Neural crest cell (in vitro differentiated cells): ENCODE data around the gene DOK6. TPM values are rescaled to one million over a fixed set of nuclear protein-coding genes. Genes with fewer than 3 reads are reported as not detected.

Experiments
- DNase-seq: peaks from one replicate; pipeline ENCODE4 v3.0.0; 2021; ENCODE audit warnings: low read depth, mixed read lengths, low spot score
- H3K27ac Mint-ChIP-seq: one replicate; pipeline ENCODE4 v1.8.0; 2021; ENCODE audit warnings: mild to moderate bottlenecking, mixed read lengths; ENCODE audit not compliant: unreplicated experiment
- H3K27me3 Mint-ChIP-seq: 2 replicates; pipeline ENCODE4 v1.8.0; 2021; ENCODE audit warnings: low read depth, mild to moderate bottlenecking, mixed read lengths
- H3K36me3 Mint-ChIP-seq: 2 replicates; pipeline ENCODE4 v1.8.0; 2021; ENCODE audit warnings: low read depth, mild to moderate bottlenecking, mixed read lengths
- H3K4me1 Mint-ChIP-seq: 2 replicates; pipeline ENCODE4 v1.8.0; 2021; ENCODE audit warnings: mixed read lengths
- H3K4me3 Mint-ChIP-seq: one replicate; pipeline ENCODE4 v1.8.0; 2021; ENCODE audit warnings: mild to moderate bottlenecking, mixed read lengths
- H3K9me3 Mint-ChIP-seq: 2 replicates; pipeline ENCODE4 v1.8.0; 2021; ENCODE audit warnings: mixed read lengths
- total RNA-seq: library from RNA; stranded (reverse); gene quantifications from 2 replicates; pipeline ENCODE4 v1.2.1, GENCODE V29; 2021
- TF ChIP-seq, protein P1 (sequence below): fragments of 200-600 bp; sonication (generic); conservative IDR thresholded peaks from 2 replicates; pipeline ENCODE4 v1.5.0; 2021; ENCODE audit warnings: antibody characterized with exemption, mild to moderate bottlenecking

The DOK6 gene
- total RNA-seq, 1 donor from 2014 or later = 3.6 TPM

DNA sequence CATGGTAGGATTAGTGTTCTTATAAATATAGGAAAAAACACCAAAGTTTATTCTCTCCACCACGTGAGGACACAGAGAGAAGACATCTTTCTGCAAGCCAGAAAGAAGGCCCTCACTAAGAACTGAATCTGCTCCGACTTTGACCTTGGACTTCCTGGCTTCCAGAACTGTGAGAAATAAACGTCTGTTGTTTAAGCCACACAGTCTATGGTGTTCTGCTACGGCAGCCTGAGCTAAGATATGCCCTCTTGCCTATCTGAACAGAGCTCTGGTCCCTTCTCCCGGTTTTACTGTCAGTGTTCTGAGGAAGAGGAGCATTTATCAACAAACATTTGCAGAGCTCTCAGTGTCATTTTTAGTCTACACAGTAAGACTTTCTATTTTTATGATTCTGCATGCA lies 131.3 kb downstream of the DOK6 start:
- no peak overlapping the region for H3K27ac Mint-ChIP-seq
- no peaks in the 10 kb centered on the region for H3K27me3 Mint-ChIP-seq
- H3K9me3 Mint-ChIP-seq = peaks cover 2% of the 10 kb centered on the region
- H3K4me3 Mint-ChIP-seq = no peak overlapping the region
- DNase-seq = no peak
- TF ChIP-seq, protein P1, sequence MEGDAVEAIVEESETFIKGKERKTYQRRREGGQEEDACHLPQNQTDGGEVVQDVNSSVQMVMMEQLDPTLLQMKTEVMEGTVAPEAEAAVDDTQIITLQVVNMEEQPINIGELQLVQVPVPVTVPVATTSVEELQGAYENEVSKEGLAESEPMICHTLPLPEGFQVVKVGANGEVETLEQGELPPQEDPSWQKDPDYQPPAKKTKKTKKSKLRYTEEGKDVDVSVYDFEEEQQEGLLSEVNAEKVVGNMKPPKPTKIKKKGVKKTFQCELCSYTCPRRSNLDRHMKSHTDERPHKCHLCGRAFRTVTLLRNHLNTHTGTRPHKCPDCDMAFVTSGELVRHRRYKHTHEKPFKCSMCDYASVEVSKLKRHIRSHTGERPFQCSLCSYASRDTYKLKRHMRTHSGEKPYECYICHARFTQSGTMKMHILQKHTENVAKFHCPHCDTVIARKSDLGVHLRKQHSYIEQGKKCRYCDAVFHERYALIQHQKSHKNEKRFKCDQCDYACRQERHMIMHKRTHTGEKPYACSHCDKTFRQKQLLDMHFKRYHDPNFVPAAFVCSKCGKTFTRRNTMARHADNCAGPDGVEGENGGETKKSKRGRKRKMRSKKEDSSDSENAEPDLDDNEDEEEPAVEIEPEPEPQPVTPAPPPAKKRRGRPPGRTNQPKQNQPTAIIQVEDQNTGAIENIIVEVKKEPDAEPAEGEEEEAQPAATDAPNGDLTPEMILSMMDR = no peak
- H3K4me1 Mint-ChIP-seq = no peaks in the 10 kb centered on the region
- no peaks in the 10 kb centered on the region for H3K36me3 Mint-ChIP-seq

DNA sequence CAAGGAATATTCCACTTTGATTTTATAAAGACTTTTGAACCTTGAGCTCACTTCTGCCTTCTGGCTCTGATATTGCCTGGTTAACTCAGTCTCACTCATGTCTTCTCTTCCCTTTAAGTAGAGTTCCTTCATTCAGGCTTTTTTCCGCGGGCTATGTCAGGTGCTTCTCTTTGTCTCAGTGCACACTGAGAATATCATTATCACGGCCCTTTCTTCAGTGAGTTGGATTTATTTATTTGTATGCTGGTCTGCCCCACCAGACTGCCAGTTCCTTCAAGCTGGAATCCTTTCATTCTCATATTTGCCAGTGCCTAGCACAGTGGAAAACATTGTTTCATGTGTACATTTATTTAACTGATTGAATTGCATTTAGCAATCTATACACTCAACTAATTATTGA lies 136.5 kb downstream of the DOK6 start:
- no peak for DNase-seq
- H3K27me3 Mint-ChIP-seq = no peaks in the 10 kb centered on the region
- H3K9me3 Mint-ChIP-seq = peaks cover under 1% of the 10 kb centered on the region
- no peaks in the 10 kb centered on the region for H3K4me1 Mint-ChIP-seq
- no peaks in the 10 kb centered on the region for H3K36me3 Mint-ChIP-seq
- H3K27ac Mint-ChIP-seq = no peak overlapping the region
- TF ChIP-seq, protein P1 = no peak
- H3K4me3 Mint-ChIP-seq = no peak overlapping the region

DNA sequence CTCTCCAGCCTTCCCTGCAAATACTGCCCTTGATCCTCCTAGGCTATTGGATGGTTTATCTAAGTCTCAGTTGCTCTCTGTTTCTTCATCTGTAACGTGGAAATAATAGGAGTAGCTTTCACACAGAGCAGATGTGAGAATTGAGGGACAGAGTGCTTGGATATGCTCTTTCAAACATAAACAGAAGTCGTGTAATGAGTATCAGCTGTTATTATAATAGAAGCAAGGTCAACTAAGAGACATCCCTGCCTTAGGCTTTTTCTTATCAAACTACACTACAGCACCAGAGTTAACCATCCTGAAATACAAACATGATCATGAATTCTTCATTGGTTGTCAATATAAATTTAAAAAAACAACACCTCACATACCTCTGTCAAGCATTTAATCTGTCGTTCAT lies 138.2 kb downstream of the DOK6 start:
- no peak for DNase-seq
- no peak overlapping the region for H3K4me3 Mint-ChIP-seq
- no peaks in the 10 kb centered on the region for H3K27me3 Mint-ChIP-seq
- TF ChIP-seq, protein P1 = no peak
- H3K27ac Mint-ChIP-seq = no peak overlapping the region
- H3K4me1 Mint-ChIP-seq = no peaks in the 10 kb centered on the region
- no peaks in the 10 kb centered on the region for H3K36me3 Mint-ChIP-seq
- H3K9me3 Mint-ChIP-seq = no peaks in the 10 kb centered on the region

DNA sequence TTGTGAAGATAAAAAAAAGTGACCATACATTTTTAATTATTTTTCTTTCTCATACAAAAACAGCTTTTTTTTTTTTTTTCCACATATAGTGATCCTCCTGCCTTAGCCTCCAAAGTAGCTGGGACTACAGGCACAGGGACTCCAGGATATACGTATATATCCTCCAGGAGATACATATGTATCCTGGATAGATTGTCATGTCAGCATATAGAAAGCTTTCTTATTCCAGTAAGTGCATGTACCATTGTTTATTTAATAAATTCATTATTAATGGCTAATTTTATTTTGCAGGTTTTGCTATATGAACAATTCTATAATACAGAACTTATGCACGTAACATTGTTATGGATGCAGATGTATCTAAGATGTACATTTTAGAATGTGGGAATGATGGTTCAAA lies 138.7 kb downstream of the DOK6 start:
- H3K27me3 Mint-ChIP-seq = no peaks in the 10 kb centered on the region
- DNase-seq = no peak
- no peaks in the 10 kb centered on the region for H3K36me3 Mint-ChIP-seq
- TF ChIP-seq, protein P1 = no peak
- no peak overlapping the region for H3K27ac Mint-ChIP-seq
- H3K4me3 Mint-ChIP-seq = no peak overlapping the region
- H3K9me3 Mint-ChIP-seq = no peaks in the 10 kb centered on the region
- H3K4me1 Mint-ChIP-seq = no peaks in the 10 kb centered on the region

GRCh38 chr18:69556228-69556627 lies 155.5 kb downstream of the DOK6 start:
- Mint-ChIP-seq H3K27me3 (no peaks in the 10 kb centered on the region), H3K27ac (no peak overlapping the region), H3K36me3 (no peaks in the 10 kb centered on the region), H3K9me3 (no peaks in the 10 kb centered on the region), H3K4me3 (no peak overlapping the region), H3K4me1 (peaks cover 5% of the 10 kb centered on the region)
- no peak for DNase-seq
- TF ChIP-seq, protein P1 = no peak

DNA sequence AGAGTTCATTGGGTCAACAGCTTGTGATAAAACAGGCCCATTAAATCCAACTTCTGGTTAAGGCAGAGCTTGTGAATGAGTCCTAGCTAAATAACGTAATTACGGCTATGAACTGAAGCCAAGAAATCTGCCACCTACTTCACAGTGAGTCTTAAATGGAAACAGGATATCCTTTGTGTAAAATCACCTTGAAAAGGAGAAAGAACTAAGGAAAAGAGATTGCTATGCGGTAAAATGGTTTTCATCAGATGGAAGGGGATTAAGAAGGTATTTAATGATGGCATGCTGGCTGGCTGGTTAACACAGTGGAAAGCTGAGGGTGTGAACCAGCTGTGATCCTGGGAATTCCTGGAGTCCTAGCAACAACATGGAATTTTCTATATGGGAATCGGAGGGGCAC lies 156.6 kb downstream of the DOK6 start:
- DNase-seq = no peak
- H3K4me3 Mint-ChIP-seq = no peak overlapping the region
- H3K9me3 Mint-ChIP-seq = no peaks in the 10 kb centered on the region
- TF ChIP-seq, protein P1 = no peak
- H3K27me3 Mint-ChIP-seq = no peaks in the 10 kb centered on the region
- H3K4me1 Mint-ChIP-seq = peaks cover 5% of the 10 kb centered on the region
- no peak overlapping the region for H3K27ac Mint-ChIP-seq
- H3K36me3 Mint-ChIP-seq = no peaks in the 10 kb centered on the region
